GM19395 (cell line): Measurements from ENCODE around the gene DOCK6.

Experiments
- ATAC-seq: cut with Tn5 transposase; IDR thresholded peaks from one replicate; pipeline ENCODE4 v1.9.1; 2021; ENCODE audit warnings: mild to moderate bottlenecking, moderate library complexity; ENCODE audit not compliant: unreplicated experiment

Gene DOCK6

GRCh38 chr19:11227195-11227886 lies 35.0 kb downstream of the DOCK6 start:
- ATAC-seq = no peak

- ATAC-seq = no peak
Observed at GRCh38 chr19:11226716-11227166, 35.6 kb downstream of the DOCK6 start.

- ATAC-seq = no peak
Observed at GRCh38 chr19:11225815-11226214, 36.5 kb downstream of the DOCK6 start.

- ATAC-seq = no peak
Observed at GRCh38 chr19:11225172-11225571, 37.2 kb downstream of the DOCK6 start.

- ATAC-seq = no peak
Observed at GRCh38 chr19:11224429-11224828, 37.9 kb downstream of the DOCK6 start.

GRCh38 chr19:11223200-11223599 lies 39.1 kb downstream of the DOCK6 start:
- no peak for ATAC-seq

- no peak for ATAC-seq
Observed at GRCh38 chr19:11221082-11221598, 41.2 kb downstream of the DOCK6 start.

GRCh38 chr19:11214387-11214786 lies 47.9 kb downstream of the DOCK6 start:
- ATAC-seq = no peak

GRCh38 chr19:11210656-11210928 lies 51.7 kb downstream of the DOCK6 start:
- ATAC-seq = no peak

GRCh38 chr19:11209839-11210655 lies 52.3 kb downstream of the DOCK6 start:
- ATAC-seq = no peak

GRCh38 chr19:11208561-11209471 lies 53.5 kb downstream of the DOCK6 start:
- no peak for ATAC-seq

- no peak for ATAC-seq
Observed at GRCh38 chr19:11205939-11206570, 56.3 kb downstream of the DOCK6 start.

- ATAC-seq = no peak
Observed at GRCh38 chr19:11204943-11205349, 57.4 kb downstream of the DOCK6 start.

GRCh38 chr19:11204076-11204602 lies 58.2 kb downstream of the DOCK6 start:
- ATAC-seq = no peak

- no peak for ATAC-seq
Observed at GRCh38 chr19:11203194-11204075, 58.9 kb downstream of the DOCK6 start.

- no peak for ATAC-seq
Observed at GRCh38 chr19:11202488-11203193, 59.7 kb downstream of the DOCK6 start.

GRCh38 chr19:11201791-11202190 lies 60.5 kb downstream of the DOCK6 start:
- no peak for ATAC-seq

- ATAC-seq = no peak
Observed at GRCh38 chr19:11200931-11201330, 61.4 kb downstream of the DOCK6 start.

GRCh38 chr19:11200015-11200574 lies 62.2 kb downstream of the DOCK6 start:
- no peak for ATAC-seq
